Measurements from ENCODE around the gene SND1.
A peak's percentile ranks its signal among the peaks of the same experiment; 100 is the strongest.

Gene SND1

DNA sequence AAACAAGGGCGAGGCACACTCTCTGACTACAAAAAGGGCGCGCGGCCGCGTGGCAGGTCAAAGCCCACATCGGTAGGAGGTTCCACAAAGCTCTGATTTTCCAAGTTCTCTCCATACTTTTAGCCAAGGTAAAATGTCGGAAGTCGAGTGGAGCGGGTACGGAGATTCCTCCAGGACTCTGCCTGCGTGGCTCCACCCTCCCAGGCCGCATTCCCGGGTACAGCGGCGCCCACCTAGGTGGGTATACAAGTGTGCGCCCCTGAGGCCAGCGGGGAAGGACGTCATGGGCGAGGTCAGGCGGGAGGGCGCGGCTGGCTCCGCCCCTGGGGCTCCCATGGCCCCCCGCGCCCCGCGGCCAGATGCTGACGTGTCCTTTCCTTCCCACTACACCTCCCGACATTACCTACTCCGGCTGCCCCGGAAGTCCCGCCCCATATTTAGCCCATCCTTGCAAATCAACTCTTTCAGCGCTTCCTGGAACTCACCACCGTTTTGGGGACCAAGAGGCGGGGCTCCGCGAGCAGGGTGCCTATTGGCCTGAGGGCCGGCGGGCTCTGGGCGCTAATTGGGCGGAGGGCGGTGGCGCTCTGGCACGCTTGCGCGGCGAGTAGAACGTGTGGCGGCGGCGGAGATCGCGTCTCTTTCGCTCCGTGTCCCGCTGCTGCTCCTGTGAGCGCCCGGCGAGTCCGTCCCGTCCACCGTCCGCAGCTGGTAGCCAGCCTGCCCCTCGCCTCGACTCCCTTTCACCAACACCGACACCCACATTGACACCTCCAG is at the start of gene SND1:
TSS of gene SND1 (plus strand) at position 639 of the 777 bp plus-strand sequence. CDS start 180 bp downstream, outside the sequence.
- DNase-seq: peak; percentile 98

DNA sequence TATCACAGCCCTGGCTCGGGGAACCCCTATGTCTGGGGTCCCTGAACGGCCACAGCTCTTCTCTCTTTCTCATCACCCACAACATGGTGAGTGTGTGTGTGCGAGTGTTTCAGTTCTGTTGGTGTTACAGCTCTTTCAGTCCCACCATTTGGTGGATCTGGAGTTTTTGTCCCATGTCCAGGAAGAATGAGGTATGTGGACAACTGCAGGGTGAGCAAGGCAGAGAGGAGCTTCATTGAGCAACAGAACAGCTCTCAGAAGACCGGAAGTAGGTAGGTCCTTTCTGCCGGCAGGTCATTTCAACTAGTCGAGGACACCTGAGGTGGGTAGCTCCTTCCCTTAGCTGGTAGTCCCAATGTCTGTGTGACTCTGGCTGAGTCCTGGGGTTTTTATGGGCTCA is 43.5 kb upstream of the SND1 start:
- no peak for DNase-seq

DNA sequence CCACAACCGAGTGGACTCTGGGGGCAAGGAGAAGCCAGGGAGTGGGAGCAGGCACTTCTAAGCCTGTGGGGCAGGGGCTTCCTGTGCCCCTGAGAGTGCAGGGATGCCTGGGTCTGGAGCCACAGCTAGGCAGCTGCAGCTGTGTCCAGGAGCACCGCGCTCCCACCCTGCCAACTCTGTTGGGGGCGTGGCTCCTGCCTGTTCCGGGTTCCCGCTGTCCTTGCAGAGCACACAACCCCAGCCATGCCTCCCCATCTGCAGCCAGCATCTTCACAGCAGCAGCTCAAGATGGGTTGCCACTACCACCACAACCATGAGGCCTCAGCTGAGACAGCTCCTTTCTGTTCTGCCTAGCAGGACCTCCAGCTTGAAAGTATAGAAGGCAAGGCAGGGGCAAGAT is 42.7 kb upstream of the SND1 start:
- DNase-seq: no peak

DNA sequence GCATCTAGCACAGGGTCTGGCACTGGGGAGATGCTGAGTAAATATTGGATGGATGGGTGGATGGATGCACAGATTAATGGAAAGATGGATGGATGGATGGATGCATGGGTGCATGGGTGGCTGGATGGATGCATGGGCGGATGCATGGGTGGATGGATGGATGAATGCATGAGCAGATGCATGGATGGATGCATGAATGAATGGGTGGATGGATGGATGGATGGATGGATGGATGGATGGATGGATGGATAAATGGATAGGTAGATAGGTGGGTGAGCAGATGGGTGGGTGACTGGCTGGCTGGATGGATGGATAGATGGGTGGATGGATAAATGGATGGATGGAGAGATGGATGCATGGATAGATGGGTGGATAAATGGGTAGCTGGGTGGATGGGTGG is 39.7 kb upstream of the SND1 start:
- no peak for DNase-seq

DNA sequence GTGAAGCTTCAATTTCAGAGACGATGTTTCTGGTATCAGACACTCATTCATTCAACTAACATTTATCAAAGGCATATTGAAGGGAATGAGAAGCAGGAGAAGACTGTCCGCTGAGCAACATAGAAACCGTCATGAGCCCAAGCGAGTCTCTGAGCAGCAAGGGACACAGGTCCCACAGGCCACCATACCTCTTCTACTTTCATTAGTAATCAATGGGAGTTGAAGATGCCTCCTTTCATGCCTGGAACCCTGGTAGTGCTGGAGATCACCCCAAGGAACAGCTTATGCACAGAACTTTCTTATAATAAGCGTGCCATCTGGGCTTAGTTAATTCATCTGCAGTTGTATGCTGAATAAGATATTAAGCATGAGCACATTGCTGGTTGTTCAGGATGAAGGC is 35.3 kb upstream of the SND1 start:
- DNase-seq: no peak

DNA sequence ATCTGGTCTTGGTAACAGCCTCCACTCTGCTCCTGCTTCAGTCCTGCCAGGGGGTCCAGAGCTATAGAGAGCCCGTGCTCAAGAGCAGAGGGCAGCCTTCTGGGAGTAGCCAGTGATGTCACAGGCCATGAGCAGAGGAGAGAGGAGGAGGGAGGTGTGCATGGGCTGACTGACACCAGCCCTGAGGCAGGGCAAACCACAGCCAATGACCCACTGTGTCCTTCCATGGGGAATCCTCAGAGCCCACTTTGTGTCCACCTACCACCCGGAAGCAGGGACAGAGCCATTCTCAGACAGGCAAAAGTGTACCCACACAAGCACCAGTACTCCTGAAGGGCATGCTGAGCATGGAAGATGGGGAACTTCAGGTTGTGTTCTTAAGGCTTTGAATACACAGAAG is 34.0 kb upstream of the SND1 start, which contains the start of gene PAX4:
TSS of gene PAX4 (minus strand) at position 101 of the 400 bp plus-strand sequence. CDS start 2,214 bp downstream, outside the sequence.
- DNase-seq: no peak

DNA sequence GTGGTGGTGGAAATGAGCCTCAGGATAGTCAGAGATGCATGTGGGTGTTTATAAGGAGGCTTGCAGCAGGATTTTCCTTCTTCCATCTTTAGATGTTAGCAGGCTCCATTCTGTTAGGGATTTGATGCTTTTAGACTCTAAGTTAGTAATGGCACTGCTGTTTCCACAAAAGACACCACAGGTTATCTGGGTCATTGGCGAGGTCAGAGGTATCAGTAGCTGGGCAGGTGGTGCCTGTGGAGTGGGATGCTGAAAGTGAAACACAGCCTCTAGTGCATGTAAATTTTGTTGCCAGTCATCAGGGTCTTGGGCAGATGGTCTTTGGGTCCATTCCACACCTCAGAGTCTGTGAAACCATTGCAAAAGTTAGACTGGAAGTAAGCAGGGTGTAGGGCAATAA is 33.2 kb upstream of the SND1 start:
- DNase-seq: no peak

DNA sequence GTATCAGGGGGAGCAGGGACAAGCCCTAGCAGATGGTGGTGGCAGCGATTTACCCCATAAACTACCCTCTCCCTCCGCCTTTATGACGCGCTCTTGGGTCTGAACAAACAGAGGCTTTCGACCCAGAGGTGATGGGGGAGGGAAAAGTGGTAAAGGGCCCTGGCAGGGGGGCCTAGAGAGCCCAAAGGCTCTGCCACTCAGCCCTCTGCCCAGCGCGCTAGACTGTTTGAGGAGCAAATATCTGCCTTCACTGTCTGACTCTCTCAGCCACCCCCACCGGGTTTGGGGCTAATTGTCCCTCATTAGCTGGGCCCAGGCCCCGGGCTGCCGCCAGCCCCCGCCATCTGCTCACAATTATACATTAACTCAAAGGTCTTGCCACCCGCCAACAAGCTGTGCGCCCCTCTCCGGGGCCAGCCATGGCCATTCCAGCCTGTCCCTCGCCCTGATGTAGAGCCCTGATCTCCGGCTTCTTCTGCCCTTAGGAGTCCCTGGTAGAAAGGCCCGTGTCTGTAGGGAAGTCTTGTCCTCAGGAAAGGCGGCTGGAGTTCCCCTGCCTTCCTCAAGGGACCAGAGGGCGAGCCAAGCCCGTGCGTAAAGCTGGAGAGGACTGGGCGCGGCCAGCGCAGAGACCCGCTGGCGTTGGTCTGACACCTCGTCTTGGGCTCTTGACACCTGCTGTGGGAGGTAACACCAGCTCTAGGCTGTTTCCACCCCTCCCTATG is 32.2 kb upstream of the SND1 start:
- no peak for DNase-seq

DNA sequence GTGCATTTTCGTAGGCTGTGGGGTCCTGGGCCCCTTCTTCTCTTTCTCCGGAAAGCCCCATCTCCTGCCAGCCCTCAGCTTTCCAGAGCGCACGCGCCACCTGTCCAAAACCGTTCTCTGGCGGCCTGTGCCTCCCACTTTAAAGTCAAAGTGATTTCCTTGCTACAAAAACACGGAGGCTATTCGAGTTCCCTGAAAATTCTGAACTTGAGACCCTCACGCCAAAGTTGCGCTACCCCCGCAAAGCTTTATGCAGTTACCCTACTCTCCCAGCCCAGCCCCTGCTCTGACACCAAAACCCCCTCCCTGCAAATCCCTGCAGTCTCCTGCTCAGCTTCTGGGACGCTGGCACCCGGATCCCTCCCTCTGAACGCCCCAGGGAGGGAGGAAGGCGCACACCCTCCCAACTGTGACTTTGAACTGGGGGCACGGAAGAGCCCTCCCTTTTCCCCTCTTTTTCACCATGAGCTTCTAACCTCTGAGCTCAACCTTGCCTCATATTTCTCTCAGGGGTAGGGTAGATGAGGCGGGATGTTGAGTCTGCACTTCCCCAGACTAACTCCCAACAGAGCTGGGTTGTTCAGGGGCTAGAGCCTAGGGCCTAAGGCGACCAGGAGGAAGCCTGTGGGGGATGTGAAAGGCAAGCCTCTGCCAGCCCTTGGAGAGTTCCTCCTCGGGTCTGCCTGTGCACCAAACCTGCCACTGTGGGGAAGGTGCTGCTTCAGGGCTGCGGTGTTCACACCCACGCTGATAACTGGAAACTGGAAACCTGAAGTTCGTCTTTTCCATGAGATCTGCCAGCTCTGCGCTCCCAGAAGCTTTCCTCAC is 31.4 kb upstream of the SND1 start:
- no peak for DNase-seq

DNA sequence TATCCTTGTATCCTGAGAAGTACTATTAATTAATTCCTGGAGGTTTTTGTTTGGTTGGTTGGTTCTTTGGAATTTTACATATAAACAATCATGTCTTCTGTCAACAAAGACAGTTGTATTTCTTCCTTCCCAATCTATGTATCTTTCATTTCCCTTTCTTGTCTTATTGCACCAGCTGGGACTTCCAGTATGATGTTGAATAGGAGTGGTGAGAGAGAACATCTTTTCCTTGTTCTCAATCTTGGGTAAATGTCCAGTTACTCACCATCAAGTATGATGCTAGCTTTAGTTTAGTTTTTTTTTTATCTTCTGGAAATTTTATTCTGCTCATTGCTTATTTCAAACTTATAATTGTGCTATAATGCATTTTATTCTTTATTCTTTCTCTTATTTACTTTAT is 26.7 kb upstream of the SND1 start:
- no peak for DNase-seq

DNA sequence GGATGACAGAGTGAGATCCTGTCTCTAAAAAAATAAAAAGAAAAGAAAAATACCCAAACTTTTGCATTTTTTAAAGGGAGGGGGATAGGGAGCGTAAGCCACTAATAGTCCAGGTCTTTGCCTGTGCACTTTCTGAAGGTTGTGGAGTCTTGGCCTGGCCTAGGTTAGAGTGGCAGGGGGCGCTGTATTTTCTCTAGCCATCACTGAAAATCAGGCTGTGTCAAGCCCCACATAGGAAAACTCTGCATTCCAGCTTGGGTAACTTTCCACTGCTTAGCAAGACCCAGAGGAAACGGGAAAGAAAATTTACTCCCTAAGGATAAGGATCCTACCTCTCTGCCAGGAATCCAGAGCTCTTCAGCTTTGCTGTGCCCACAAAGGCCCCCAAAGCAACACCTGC is 23.5 kb upstream of the SND1 start:
- no peak for DNase-seq

DNA sequence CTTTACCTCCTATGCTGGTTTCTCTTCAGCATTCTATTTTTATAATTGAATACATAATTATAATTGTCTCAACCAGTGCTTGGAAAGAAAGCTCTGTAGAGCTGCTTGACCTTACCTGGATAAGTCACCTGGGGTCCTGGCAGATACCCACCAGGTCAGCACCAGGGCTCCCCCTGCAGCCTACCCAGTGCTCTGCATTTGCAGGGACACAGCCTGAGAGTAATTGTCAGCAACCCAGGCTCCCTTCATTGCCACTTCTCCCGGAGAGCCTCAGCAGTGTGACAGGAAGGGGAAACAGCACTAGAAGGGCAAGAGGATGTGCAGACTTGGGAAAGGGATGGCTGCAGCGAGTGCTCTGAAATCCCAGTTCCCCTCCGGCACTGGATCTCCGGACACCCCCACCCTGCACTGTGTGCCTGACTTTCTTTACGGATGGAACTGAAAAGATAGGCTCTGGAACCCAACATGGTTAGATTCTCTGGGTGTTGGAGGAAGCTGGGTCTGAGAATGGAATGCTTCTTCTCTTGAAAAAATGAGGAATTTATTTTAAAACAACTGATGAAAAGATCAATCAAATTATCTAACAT is 22.6 kb upstream of the SND1 start:
- DNase-seq: peak; percentile 43

DNA sequence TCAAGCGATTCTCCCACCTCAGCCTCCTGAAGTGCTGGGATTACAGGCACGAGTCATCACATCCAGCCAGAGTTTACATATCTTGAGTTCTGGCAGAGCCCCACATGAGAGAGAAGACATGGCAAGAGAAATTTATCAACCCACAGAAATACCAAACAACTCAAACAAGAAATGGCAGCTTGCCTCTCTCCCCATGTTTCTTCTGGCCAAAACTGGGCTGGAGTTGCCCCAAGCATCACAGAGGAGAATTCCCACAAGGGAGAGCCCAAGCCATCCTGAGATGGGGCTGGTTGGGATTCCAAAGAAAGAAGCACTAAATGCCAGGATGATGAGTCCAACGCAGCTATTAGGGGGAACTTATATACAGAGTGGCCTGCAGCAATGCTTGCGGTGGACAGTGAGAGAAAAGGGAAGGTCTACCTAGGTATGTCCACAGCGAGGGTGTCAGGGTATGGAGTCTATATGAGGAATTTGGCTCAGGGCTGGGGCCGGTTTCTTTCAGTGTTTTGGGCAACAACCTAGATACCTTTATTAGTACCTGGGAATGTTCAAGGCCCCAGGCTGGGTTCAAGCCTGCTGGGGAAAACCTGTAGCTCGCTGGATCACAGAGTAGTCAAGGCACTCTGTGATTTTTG is 19.6 kb upstream of the SND1 start:
- no peak for DNase-seq

DNA sequence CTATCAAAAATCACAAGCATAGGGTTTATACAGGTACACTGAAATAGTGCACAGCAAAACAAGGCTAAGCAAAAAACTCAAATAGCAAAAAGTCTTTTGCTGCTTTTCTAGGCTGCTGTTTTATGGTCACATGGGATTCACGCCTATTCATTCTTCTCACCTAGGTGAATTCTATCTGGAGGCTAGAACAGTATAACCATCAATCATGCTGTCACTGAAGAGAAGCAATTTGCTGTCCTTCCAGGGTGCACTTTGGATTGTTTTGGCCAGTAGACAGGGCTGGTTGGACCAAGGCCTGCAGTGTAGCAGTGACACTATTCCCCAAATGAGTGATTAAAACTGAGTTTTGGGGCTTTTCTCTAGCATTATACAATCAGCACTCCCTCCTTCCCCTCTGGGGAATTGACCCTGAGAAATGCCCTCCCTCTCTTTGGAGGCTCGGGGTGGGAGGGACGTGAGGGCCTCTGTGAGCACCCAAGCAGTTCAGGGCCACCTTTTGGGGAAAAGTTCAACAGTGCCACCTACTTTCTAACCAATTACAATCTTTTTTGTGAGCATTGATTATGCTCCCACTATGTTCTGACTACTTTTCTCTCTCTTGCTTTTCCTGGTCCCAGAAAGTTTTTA is 16.2 kb upstream of the SND1 start:
- DNase-seq: no peak

DNA sequence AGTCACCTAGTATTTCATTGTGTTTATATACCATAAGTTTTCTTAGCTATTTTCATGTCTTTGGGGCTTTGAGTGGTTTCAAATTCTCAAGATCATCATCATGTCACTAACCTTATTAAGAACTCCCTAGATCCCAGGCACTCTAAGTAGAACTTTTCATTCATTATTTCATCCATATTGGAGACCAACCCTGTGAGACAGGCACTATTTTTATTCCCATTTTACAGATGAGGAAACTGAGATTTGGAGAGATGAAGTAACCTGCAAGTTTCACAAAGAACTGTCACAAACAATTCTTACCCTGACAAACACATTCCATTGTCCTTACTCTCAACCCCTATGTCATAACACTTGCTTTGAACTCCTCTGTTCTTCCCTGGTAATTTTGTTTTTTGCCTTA is 13.8 kb upstream of the SND1 start:
- DNase-seq: no peak

DNA sequence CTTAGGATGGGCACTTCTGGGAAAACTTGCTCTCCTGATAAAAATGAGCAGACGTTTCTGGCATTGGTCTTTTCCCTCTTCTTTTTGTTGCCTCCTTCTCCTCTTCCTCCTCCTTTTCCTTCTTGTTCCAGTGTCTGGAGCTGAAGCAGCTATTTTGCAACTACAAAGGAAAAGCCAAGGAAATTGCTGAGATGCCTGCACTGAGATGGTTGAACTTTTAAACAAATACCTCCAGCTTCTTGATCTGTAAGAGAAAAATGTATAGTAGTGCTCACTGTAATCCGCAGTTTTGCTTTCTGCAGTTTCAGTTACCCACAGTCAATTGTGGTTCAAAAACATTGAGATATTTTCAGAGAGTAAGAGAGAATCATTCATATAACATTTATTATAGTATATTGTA is 7.5 kb upstream of the SND1 start:
- DNase-seq: no peak

DNA sequence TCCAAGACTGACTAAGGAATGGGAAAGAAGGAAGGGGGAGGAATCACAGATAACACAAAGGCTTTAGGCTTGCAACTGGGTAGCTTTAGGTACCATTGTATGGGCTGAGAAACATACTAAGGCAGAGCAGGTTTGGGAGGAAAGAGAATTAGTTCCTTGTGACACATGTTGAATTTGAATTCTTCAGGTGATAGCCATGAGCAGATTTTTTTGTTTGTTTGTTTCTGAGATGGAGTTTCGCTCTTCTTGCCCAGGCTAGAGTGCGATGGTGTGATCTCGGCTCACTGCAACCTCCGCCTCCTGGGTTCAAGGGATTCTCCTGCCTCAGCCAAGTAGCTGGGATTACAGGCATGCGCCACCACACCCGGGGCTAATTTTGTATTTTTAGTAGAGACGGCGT is 4.4 kb upstream of the SND1 start:
- no peak for DNase-seq

DNA sequence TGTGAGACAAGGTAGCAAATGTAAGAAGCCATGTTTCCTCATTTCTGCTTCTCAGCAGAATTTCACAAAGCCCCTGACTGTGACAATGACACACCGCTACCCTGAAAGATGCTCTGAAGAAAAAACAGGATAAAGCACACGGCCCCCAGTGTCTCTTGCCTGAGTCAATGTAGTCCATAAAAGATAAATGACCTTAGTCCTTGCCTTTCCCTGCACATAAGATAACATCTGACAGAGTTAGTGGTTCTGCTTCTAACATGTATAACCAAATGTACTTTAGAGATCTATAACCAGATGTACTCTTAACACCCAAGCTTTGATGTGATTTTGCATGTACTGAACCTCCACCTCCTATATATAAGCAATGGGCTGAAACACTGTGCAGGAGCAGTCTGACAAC is 3.0 kb upstream of the SND1 start:
- DNase-seq: no peak

DNA sequence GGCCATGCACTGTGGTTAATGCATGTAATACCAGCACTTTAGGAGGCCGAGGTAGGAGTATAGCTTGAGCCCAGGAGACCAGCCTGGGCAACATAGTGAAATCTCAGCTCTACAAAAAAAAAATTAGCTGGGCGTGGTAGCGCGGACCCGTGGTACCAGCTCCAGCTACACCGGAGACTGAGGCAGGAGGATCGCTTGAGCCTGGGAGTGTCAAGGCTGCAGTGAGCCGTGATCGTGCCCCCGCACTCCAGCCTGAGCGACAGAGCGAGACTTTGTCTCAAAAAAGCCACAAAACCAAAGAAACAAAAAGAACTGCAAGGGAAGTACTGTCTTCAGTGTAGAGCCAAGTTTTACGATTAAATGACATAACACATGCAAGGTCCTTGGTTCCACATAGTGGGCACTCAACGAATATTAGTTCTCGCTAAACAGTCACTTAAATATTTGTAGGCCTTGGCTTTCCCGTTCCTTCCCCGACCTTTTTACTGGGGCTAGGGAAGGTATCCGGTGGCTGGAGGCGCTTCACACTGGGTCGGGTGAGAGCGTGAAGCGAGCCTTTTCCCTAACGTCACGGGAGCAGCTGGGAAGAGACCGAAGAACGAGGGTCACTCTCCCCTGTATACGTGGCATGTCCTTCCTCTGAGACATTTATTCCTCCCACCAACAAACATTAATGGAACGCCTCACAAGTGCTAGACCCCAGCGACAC is 993 bp upstream of the SND1 start:
- no peak for DNase-seq

DNA sequence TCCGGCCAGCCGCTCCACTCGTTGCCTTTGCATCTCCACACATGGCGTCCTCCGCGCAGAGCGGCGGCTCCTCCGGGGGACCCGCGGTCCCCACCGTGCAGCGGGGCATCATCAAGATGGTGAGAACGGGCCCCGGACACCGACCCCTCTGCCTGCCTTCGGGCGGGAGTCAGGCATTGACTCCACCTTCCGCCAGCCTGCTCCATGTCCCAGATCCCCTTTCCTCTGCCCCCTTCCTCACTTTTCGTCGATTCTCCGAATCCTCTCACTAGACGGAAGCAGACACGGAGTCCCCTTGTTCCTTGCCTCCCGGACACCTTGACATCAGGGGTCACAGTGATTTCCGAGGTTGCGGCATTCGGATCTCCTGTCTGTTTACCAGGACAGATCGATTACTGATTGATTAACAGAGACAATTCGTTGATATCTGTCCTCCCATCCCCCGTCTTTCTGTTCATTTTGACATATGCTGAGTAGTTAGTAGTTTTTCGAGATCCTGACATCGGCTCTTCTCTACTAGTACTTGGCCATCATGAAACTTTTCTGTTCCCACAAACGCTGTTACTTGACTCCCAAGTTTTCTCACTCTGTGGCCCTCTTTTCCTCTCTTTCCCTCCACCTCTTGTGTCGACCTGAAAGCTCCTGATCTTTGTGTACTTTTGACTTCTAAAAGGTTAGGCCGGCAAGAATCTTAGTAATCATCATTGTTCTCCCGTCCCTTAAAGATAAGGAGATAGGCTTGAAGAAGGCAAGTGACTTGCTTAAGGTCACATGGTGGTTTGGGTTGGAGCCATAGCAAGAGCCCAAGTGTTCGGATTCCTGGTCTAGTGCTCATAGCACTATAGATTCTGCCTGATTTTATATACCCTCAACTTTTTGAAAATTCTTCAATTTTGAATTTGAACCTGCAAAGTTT is 597 bp downstream of the SND1 start:
- no peak for DNase-seq

Measured in activated CD8-positive, alpha-beta memory T cell treated with anti-CD3 and anti-CD28 coated beads, Interleukin-2, amount 50 U/mL, for 4 hours (primary cell).